ENCODE data around the gene ZNF358. TPM values are rescaled to one million over a fixed set of nuclear protein-coding genes. Genes with fewer than 3 reads are reported as not detected.

The ZNF358 gene
- total and polyA plus RNA-seq, 2 donors (not counting 3 experiments of a cell fraction or from before 2014, with no cell fraction given), result 51.2 to 83.2 TPM

DNA sequence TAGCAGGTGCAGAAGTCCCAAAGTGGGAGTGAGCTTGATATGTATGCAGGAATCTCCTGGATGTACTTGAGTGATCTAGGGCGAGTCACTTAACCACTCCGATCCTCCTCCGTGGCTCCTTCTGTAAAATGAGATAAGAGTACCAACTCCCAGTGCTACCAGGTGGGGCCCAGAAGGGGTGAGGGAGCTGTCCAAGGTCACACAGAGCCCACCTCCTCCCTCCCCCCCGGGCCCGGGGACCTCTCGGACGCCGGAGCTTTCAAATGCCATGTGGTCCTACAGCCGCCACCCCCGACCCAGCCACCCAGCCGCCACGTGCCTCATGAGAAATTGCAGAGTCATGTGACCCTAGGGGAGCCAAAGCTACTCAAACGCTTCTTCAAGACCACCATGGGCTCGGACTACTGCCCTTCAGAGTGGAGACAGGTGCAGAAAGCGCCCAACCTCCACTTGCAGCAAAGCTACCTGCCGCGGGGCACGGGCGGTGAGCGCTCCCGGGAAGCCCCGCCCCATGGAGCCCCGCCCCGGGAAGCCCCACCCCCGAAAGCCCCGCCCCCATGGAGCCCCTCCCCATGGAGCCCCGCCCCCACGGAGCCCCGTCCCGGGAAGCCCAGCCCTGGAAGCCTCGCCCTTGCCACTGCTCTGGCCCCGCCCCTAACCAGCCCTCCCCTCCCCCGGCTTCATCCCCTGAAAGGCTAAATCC lies 10.1 kb upstream of the ZNF358 start:
- ChIA-PET CTCF (interaction anchor here (1.1 to 3.4 kb wide), 6 partner anchors 9 to 151 kb away, joined by 3 to 20 read pairs (median 5); partner anchors contain the start of gene ZNF358), POLR2A (no interaction called here)
- Histone ChIP-seq H3K36me3 (ENCODE audit: control insufficient read depth in 2 of 2, extremely low read depth in 1 of 2, insufficient read depth in 2 of 2, low read length in 2 of 2) (no peaks in the 10 kb centered on the region), H3K4me1 (ENCODE audit: control insufficient read depth, extremely low read depth, insufficient read depth, low read length) (no peaks in the 10 kb centered on the region), H3K79me2 (ENCODE audit: control insufficient read depth, insufficient read depth, low read length) (no peaks in the 10 kb centered on the region), H2AFZ (ENCODE audit: low read depth, low read length) (peak overlapping the region; percentile 80), H3K4me2 (ENCODE audit: insufficient read depth, low read length) (no peak overlapping the region), H3K4me3 (replicated peaks in 1 of 3; ENCODE audit: insufficient read depth in 1 of 3, low read depth in 1 of 3, low read length in 3 of 3) (no peak overlapping the region), H3K9me1 (replicated peaks; ENCODE audit: control insufficient read depth, extremely low read depth, insufficient read depth, low read length) (no peaks in the 10 kb centered on the region), H3K27me3 (ENCODE audit: control insufficient read depth in 2 of 2, insufficient read depth in 2 of 2, low read length in 2 of 2) (peaks cover 0 to 3% of the 10 kb centered on the region in 2 experiments), H3K27ac (ENCODE audit: insufficient read depth, low read depth, low read length) (no peak overlapping the region), H3K9me3 (replicated peaks; ENCODE audit: control insufficient read depth, insufficient read depth, low read length) (no peaks in the 10 kb centered on the region), H3K9ac (replicated peaks; ENCODE audit: extremely low read depth, insufficient read depth, low read length) (no peak overlapping the region), H4K20me1 (replicated peaks; ENCODE audit: control insufficient read depth, extremely low read depth, insufficient read depth, low read length) (no peaks in the 10 kb centered on the region)
- intact Hi-C loops (cut with micrococcal nuclease) (no loop called here), dilution Hi-C loops (cut with MboI; ENCODE audit: extremely low pct_ligation_motif_present, low sequenced_read_pairs) (no loop called here)
- no peak for TF ChIP-seq GATA2 (IDR thresholded peaks at IDR 0.05; ENCODE audit: insufficient read depth, insufficient read length, low read depth, low read length)
- TF ChIP-seq, protein P1, sequence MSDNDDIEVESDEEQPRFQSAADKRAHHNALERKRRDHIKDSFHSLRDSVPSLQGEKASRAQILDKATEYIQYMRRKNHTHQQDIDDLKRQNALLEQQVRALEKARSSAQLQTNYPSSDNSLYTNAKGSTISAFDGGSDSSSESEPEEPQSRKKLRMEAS (IDR thresholded peaks at IDR 0.05; ENCODE audit: insufficient read depth, insufficient read length), result no peak
- no peak for TF ChIP-seq JUN (IDR thresholded peaks at IDR 0.05; ENCODE audit: borderline replicate concordance, insufficient read depth, insufficient read length, low read depth)
- no peak for TF ChIP-seq POLR2A (IDR thresholded peaks at IDR 0.05; ENCODE audit: low read depth, low read length)
- TF ChIP-seq FOS (IDR thresholded peaks at IDR 0.05; ENCODE audit: borderline replicate concordance, insufficient read depth, low read length), result no peak
- no peak for TF ChIP-seq MYC (IDR thresholded peaks at IDR 0.05; ENCODE audit: low read depth, low read length)
- no peak for TF ChIP-seq EZH2 (IDR thresholded peaks at IDR 0.05; ENCODE audit: borderline replicate concordance, low read depth, low read length, severe bottlenecking)
- FAIRE-seq (no peak), DNase-seq (ENCODE audit: low read depth, low spot score) (no peak)
- no TSS peak for BruUV-seq (replicated peaks)
